SK-MEL-5 (cell line): Measurements from ENCODE around the gene ITIH5. TPM values are rescaled to one million over a fixed set of nuclear protein-coding genes. Genes with fewer than 3 reads are reported as not detected.

Source experiments
- DNase-seq: peaks from one replicate; pipeline ENCODE4 v3.0.0-alpha.2; 2016; ENCODE audit warnings: low read depth, low spot score
- in situ Hi-C: cut with HindIII; loops from 2 replicates; pipeline ENCODE4 v1.10.0; 2016; ENCODE audit warnings: low sequenced_read_pairs, high pct_unique_total_duplicates, low pct_unique_long_range_greater_than_20kb
- total RNA-seq: library from RNA; depleted of rRNA; stranded (reverse); fragments of >200 nt; shearing (Covaris generic); gene quantifications from 2 replicates; pipeline ENCODE4 v1.2.3, GENCODE V29; 2014

Gene ITIH5
- total RNA-seq, 1 experiment from 2014 or later = 14.2 TPM

DNA sequence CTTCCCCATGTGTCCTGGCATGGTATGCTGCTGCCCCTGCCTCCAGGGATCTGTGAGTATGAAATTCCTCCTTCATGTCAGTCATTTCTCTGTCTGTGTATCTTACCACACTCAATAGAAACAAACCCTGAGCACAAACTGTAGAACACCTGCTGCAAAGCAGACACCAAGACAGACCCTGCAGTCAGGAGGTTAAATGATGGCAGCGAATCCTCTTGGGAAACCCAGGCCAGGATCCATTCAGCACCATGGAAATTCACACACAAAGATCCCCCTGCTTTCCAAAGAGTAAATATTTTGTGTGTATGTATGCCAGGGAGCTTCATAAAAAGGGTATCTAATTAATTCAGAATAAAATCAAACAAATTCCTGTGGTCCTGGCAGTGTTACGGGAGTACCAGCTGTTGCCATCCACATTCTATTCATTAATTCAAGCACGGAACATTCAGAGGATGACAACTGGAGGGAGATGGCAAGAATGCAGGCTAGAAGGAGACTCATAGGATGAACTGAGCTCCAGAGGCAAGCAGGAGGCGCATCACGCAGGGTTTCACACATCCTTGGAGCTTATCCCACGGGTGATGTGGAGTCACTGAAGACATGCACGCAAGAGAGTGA is 14.8 kb downstream of the ITIH5 start:
- no peak for DNase-seq
- in situ Hi-C loops = no loop called here

DNA sequence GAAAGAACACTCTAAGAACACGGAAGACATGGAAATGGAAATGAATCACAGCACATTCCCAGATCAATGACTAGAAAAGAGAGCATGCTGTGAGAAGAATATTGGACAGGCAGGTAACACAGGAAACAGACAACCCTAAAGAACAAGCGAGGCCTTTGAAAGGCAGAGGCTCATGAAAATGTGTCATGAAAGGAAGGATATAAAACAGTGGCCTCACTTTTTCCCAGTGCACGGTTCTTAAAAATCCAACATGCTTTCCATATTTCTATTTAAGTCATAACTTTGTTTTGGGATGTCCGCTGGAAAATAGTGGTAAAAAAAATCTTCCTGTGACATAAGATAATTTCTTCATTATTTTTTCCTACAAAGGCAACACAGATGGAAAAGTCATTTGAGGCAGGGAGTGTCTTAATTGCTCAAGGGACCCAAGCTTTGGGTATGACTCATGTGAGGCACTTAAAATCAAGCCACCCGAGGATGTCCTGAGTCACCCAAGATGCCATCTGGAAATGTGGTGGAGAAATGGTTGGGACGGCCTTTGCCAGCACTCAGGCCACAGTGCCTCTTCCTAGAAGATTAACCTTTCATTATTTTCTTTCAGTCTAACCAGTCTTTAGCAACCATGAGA is 17.0 kb downstream of the ITIH5 start:
- DNase-seq = peak; percentile 18
- in situ Hi-C loops = no loop called here

DNA sequence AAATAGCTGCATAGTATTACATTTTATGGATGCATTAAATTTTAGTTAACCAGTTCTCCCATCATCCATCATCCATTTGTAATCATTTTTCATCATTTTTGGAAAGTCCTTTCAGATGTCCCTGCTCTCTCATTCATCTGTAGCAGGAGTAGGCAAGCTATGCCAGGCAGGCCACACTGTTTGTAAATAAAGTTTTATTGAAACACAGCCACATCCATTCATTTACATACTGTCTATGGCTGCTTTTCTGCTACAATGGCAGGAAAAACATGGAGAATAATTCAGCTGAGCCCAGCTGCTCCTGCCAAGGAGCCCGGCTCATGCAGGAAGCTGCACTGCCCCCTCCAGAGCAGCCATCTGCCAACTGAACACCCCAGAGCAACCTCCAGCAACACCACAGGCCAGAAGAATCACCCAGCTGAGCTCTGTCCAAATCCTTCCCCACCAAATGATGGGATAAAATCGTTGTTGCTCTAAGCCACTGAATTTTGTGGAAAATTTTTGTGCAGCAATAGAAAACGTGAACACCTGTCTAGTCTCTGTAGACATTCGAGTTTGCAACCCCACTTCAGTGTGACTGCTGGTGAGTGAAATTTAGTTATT is 19.6 kb downstream of the ITIH5 start:
- DNase-seq = no peak
- in situ Hi-C loops = no loop called here

DNA sequence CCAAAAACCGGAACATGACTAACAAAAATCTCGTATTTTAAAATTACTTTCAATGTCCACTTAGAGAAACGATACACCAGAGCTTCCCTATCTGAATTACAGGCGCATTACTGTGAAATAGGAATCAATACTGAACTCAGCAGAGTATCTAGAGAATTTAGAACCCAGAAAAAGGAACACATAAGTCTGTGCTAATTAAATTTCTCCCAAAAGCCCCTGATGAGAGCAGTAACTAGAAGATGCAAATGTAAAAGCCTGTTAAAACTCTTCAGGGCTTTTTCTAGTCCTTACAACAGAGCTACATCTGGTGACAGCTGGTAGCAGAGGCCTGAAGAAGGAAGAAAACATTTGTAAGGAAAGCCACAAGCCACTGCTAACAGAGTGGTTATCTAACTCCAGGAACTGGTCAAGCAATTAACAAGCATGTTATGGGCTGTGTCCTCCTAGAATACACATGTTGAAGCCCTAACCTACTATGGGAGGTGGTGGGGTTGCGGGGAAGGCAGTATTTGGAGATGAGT is 24.2 kb downstream of the ITIH5 start:
- DNase-seq = no peak

DNA sequence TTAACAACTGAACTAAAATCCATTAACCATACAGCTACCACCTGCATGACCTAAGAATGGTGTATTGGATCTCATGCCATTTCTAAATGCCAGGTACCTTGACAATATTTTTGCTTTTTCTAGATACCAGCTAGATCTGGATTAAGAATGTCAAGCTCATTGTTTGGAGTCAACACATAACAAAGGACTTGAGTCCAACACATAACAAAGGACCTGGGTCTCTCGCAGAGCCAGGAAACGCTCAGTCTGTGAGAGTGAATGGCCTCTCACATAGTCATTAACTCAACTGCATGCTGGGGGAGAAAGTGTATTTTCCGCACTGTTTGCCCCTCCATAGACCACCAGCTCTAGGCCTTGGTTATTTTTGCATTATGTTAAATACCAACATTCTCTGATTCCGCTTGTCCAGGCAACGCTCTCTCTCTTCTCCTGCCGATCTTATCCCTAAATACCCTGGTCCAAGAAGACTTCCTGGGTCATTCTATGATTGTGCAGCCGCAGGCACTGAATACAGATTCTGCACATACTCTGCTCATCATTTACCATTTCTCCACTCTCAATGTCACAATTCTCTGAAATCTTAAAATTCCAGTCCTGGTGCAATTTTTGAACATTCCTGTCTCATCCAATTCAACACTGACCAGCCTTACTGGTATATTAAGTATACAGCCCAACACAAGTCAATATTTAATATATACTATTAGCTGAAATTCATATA is 31.2 kb downstream of the ITIH5 start:
- no peak for DNase-seq
- in situ Hi-C loops = no loop called here

More for the DNA sequence above, 24.2 kb downstream of the ITIH5 start:
- in situ Hi-C loops = no loop called here

DNA sequence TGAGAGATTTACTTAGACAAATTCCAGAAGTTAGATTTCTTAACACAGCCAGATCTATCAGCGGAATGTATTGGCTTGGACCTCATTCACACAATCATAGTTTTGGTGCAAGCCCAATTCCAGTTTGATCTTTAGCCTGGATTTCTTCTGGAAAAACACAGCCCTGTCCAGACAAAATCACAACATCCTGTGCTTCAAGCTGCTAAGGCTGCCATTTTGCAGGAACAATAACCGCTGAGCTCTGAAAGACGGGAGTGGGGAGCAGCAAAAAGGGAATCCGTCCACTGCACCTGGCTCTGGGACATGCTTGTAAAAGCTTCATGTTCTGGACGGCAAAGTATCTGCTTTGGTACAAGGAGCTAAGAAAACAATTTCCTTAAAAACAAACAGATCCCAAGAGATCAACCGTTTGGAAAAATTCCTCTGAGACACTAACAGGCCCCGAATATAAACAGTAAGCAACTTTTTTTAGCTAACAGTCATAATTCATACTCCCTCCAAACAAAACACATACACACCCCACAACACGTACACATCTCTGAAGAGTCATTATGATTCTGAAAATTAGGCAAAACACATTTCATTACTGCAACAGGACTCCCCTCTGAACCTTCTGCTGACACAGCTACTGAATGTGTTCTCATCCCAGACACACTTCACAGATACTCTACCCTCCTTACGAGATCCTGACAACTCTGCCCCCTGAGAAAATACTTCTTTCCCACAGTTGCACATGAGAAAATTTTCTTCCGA is 32.4 kb downstream of the ITIH5 start:
- no peak for DNase-seq
- in situ Hi-C loops = no loop called here

DNA sequence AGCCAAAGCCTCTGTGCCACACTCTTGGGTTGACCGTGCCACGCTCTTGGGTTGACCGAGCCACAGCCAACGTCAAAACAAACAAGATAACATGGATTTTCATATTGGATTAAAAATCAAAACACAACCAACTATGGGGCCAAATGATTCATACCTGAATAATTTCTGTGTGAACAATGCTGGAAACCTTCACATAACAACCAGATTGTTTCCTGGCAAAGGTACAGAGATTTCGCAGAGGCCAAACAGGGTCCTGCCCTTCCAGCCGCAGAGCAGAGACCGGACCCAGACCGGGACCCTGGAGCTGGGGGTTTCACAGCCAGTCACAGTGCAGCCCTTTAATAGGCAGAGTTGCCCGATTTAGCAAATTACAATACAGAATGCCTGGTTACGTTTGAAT is 40.5 kb downstream of the ITIH5 start:
- in situ Hi-C loops = no loop called here
- DNase-seq = no peak

DNA sequence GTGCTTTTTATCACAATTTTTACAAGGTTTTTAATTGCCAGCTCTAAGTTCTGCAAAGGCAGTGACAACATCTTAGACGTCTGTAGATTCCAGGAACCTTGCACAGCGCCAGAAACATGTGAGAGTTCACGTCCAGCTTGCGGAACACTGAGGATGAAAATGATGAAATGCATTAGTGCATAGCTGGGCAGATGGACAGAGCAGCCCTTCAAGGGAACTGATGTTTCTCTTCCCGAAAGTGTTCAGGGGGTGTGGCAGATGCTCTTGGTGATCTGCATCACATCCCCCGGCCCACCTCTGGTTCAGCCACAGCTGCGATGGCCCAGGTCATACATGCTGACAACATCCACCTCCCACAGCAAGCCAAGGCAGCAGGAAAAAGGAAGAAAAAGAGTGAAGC is 40.9 kb downstream of the ITIH5 start:
- no peak for DNase-seq
- in situ Hi-C loops = no loop called here

DNA sequence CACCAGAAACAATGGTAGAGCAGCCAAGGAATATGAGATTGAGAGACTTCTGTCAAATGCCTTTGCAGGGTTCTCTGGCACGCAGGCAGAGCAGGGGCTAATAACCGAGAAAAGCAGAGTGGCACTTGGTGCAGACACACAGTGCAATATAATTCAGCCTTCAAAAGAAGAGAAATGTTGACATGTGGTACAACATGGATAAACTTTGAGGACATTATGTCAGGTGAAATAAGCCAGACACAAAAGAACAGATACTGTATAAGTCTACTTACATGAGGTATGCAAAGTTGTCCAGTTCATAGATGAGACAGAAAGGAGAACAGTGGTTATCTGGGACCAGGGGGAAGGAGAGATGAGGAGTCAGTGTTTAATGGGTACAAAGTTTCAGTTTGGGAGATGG is 41.8 kb downstream of the ITIH5 start:
- no peak for DNase-seq
- in situ Hi-C loops = no loop called here

DNA sequence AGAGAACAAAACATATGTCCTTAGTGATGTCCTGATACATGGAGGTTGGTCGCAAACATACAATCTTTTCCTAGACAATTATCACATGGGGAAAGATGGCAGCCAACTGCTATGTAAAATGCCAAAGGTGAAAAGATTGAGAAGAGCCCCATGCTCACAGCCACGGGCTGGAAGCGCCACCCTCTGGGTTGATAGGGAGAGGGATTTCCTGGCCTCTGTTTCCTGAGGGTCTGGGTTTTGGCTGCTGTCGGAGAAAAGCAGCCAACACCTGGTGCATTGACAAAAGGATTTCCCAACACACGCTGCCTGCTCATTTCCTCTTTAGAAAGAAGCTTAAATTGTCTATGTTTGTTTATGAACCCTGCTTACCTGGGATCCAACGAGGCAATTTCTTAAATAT is 43.8 kb downstream of the ITIH5 start:
- in situ Hi-C loops = no loop called here
- peak; percentile 47 for DNase-seq

DNA sequence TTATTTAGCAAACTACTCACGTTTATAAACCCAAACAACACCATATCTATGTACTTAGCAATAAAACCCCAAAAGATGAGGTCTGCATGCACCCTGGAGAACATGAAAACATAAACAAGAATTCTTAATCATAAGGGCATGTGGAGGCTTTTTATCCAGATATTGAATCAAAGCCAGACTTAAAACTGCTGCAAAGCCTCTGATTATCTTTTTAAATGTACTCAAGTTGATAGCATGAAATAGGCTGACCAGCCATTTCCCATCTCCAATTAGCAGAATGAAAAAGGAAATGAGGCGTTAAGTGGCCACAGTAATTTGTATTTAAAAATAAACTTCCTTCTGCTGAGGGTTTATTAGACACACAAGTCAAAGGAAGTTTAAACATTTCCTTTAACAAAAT is 48.3 kb downstream of the ITIH5 start:
- no peak for DNase-seq
- in situ Hi-C loops = no loop called here

DNA sequence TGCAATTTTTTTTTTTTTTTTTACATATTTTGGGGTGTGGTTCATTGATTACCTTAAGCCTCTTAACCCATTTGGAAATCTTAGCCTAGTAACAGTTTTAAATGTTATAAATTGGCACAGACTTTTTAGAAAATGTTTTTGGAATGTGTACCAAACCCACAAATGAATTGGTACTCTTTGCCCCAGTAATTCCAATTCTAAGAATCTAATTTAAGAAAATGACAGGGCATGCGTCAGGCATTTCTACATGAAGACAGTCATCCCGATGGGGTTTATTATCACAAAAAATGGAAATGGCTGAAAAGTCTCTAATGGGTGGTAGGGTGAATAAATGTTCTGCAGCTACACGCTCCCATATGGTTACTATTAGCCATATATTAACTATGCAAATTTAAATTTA is 54.9 kb downstream of the ITIH5 start:
- DNase-seq = no peak
- in situ Hi-C loops = no loop called here

DNA sequence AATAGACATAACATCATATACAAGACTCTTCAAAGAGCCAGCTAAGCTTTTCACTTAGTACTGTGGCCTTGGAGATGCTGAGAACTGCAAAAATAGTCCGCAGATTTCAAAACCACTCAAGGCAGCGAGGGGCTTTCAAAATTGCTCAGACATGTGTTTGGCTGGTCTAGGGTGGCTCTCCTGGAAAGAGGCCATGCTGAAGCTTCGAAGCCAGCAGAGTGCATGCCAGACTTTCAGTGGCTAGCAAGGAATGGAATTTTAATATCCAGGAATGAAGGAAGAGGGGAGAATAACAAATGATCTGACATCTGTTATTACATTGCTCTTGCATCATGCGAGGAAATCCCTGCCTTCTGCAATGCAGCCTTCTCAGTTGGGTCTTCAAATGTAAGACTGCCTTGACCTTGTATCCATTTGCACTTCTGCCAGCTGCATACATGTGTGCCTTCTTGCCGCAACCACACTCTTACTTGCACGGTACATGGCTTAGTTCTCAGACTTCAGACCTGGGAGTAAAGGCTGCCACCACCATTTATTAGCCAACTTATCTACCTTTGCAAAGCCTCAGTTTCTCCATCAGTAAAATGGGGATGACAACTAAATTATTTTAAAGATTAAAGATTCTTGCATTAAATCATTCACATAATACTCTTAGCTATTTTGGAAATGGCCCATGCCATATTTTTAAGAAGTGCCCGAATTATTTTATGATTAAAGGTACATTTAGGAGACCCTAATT is 55.9 kb downstream of the ITIH5 start:
- no peak for DNase-seq

DNA sequence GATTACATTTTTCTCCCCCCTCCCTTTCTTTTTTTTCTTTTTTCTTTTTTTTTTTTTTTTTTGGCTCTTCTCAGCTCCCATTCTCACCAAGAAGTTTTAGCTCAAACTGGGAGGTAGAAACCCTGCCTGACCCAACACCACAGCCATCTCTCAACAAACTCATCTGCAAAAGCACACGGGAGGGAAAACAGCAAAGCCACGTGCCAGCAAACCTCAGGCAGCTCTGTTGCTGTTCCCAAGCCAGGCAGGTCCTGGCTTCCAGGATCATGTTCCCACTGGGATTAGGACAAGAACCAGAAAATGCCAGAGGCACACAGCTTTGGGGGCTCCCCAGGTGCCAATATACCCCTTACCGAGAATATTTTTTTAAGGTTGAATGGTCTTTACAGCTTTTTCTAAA is 56.7 kb downstream of the ITIH5 start:
- DNase-seq = no peak
- in situ Hi-C loops = no loop called here

More for the DNA sequence above, 55.9 kb downstream of the ITIH5 start:
- in situ Hi-C loops = no loop called here

DNA sequence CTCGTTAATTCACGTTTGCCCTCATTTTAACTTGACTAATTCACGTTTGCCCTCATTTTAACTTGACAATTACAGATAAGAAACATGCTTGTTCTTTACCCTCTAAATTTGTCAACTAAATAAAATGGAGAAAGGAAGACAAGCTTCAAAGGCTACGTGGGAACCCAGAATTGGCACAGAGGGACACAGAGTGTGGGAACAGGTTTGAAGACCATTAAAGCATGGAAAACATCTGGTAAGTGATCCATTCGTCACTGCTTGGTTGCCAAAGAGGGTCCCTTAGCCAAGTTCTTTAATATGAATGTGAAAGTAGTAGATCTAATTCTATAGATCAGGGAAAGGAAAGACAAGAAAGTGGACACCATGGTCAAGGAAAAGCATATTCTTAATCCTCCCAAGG is 57.2 kb downstream of the ITIH5 start:
- in situ Hi-C loops = no loop called here
- no peak for DNase-seq

DNA sequence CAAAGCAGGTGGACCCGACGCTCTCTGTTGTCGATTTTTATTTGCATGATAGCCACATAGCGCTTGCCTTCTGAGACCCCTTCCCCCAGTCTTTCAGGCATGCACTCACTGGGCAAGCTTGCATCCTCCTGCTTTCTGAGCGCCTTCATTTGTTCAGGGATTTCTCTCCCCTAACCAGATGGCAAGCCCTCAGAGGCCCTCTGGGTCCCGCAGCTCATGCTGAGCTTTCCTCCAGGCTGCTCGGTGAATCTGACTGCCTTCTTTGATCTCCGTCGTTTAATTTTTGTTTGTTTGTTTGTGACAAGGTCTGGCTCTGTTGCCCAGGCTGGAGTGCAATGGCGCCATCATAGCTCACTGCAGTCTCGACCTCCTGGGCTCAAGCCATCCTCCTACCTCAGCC is 58.8 kb downstream of the ITIH5 start:
- DNase-seq = no peak
- in situ Hi-C loops = no loop called here

DNA sequence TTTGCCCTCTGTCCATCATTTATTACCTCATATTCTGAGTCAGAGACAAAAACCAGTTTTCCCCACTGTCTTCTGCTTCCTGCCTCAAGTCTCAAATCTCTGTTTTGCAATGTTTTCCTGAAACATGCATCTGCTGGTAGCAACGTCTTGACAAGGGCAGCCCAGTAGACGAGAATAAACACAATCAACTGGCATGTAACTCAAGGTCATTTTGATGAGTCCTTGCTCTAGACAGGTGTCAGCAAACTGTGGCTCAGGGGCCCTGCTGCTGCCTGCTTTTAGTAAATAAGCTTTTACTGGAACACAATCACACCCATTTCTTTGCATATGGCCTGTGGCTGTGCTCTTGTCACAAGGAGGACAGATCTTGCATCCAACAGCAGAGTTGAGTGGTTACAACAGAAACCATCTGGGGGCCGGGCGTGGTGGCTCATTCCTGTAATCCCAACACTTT is 59.8 kb downstream of the ITIH5 start:
- DNase-seq = no peak
- in situ Hi-C loops = no loop called here
